NCI-H146 (cell line): ENCODE data around the gene MIGA2.
A peak's percentile ranks its signal among the peaks of the same experiment; 100 is the strongest.
"Not testable (repeated sequence)": the region's sequence is repeated elsewhere in the genome, so short reads cannot be mapped to it uniquely, and the experiment has no call there.

Experiments
- DNase-seq: peaks from one replicate; lab custom pipeline; 2025; lab: John Stamatoyannopoulos, UW

The MIGA2 gene

DNA sequence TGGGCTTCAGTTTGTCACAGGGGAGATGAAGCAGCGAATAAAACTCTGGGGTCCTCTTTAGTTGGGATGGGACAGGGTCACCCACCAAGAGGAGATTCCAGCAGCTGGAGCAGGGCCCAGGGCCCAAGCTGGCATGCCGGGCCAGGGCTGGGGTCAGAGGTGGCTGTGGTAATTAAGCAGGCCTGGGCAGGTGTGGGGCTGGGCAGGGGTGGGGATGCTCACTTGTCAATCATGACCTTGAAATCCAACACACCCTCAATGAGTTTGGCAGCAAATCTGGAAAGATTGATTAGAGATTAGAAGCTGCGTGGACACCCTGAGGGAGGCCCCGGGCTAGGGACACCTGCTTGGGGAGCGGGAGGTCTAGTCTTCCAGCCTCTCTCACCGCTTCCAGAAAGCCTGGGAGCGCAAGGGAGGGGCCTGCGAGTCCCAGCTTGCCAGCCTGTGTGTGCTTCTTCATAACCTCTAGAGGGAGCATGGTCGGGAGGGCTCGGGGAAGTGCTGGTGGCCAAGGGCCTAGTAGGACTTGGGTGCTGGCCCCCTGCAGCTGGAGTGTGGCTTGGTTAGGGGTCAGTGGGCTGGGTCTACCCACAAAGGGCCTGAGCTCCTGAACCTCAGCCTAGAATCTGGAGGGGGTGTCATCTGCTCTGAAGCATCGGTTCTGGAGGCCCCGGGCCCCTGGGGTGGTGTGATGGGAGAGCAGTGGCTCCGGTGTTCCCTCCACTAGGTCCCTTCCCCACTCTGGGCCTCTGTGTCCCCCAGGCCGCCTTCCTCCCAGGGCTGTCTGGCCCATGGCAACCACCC, 66.6 kb downstream of the MIGA2 start:
- DNase-seq = peak; percentile 67

DNA sequence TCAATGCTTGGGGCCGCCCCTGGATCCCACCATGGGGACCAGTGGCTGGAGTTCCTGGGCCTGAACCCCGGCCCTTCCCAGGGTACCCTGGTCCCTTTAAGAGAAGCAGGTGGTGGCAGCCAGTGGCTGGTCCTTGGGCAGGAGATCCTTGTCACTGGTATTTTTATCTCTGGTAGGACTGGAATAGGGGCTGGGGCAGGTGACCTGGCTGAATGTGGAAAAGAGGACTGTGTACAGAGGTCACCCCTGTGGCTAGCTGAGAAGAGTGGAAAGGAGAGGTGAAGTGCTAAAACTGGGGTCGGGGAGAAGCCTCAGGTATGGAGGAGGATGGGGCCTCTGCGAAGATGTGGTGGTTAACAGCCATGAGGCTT, 67.2 kb downstream of the MIGA2 start:
- DNase-seq = no peak

DNA sequence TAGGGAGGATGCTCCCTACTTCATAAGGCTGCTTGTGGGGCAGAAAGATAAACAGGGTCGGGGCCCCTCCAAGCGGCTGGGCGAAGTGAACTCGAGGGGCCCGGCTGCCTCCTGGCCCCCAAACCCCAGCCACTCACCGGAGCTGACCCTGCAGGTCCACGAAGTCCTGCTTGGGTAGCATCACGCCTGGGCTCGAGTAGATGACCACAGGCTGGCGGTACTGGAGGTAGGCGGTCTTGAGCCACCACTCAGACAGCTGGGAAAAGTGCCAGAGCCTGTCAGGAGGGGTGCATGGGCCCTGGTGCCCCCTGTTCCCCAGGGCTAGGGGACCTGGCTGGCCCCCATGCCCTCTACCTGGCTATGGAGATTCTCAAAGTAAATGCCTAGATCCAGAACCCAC, 67.6 kb downstream of the MIGA2 start:
- DNase-seq = no peak

DNA sequence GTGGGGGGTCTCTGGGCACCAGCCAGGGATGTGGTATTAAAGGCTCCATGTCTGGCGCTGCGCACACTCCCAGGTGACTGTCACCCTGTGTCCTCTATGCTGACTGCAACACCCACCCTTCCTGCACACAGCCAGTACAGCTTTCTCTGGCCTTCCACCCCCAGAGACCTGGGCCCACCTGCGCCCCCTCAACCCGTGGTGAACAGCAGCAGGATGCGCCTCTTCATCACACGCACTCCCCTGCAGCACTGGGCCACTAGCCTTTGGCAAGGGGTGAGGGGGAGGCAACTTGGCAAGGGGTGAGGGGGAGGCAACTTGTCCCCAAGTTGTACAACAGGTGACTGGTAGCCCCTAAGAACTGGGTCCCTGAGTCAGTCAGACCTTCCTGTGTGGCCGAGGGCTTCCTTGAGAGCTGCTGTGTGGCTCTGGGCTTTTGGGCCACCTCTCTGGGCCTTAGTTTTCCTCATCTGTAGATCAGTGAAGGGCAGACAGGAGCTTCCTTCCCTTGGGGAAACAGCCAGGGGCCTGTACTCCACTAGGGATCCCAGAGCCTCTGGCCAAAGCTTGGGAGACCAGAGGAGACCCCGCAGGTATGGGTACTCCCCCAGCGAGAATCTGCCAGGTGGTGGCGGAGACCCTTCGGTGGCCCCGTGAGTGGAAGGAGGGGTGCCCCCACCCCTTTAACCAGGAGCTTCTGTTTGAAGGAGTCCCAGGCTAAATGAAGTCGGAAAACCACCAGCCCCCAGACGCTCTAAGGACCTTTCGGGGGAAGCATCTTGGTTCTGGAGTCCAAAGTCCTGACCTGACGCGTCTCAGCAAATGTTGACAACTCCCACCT, 69.7 kb downstream of the MIGA2 start:
- no peak for DNase-seq

DNA sequence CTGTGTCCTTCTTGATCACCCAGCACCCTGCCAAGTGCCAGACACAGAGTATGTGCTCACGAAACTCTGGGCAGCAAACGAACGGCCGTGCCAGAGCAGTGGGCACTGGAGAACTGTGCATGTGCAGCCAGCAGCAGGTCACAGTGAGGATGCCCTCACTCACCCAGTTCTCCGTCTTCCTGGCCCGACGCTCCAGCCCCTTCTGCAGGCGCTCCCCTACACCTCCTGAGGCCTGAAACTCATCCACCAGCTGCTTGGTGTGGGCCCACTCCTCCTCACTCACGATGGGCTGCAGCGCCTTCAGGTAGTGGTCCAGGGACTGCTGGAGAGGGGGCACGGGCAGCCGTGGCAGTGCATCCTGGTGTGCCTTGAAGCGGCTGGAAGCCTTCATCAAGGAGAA, 71.2 kb downstream of the MIGA2 start:
- DNase-seq = no peak

GRCh38 chr9:129108083-129108804, 71.8 kb downstream of the MIGA2 start:
- DNase-seq = no peak

GRCh38 chr9:129108805-129109536, 72.5 kb downstream of the MIGA2 start:
- DNase-seq = no peak

- DNase-seq = no peak
Measured at GRCh38 chr9:129109537-129109903, 73.1 kb downstream of the MIGA2 start.

DNA sequence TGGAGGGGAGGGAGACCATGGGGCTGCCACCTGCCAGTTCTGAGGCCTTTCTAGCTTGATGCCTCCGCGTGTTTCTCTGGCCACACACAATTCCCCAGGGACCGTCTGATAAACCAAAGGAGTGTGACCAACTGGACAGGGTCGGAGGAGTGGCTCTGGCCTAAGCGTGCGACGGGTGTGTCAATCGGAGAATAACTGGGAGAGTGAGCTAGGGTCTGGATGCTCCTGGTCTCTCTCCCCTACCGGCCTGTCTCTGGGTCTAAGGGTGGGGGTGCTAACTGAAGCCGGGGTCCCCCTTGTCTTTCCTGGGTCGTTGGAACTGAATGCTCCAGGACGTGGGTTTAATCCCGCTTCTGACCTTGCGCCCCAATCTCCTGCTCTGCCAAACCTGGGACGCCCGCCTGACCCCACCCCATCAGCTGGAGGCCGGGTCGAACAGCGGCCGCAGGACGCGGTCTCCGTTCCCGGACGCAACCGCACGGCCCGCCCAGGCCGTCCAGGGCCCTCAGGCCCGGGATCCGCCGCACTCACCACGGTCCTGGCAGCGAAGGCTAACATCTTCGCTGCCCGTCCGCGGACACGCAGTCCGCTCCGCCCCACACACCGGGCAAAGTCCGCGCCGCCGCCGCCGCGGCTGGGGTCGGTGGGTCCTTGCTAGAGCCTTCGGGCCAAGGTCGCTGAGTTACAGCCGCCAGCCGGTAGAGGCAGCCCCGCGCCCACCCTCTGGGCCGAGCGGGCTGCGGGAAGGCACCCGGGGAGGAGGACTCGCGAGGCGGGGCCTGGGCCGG, 73.7 kb downstream of the MIGA2 start:
- DNase-seq = peak; percentile 50

DNA sequence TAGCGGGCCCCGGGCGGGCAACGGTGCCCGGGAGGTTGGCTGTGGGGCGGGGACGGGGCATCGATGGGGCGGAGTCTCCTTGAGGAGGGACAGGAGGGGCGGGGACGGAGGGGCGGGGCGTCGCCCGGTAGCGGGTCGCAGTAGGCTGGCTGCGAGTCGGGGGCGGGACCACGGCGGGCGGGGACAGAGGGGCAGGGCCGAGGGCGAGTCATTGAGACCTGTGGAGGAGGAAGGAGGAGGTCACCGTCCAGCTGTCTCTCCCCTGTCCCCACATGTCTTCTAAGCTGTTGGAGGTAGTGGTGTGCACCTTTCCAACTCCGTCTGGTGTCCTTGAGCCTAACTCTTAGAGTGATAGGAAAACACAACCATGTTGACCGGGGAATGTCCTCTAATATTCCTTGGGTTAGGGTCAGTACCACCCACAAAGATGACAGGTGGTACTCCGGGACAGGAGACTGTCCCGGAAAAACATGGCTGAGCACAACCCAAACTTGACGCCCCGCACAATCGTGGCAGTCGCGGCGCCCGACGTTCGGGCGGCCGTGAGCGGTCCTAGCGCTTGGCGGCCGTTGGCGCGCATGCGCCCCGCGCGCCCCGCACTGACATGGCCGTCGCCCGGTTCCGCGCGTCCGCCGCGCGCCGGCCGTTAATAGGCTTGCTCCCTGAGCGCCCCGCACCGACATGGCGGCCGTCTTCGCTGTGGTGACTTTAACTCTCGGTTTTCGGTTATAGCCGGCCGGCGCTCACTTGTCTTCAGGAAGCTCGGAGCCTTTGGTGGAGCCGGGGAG, 74.5 kb downstream of the MIGA2 start, which contains the start of the genes CRAT and PTPA:
Gene CRAT, minus strand, starts transcription at position 54 of the 788 bp plus-strand sequence. CDS start 284 bp downstream, outside the sequence.
Gene PTPA, plus strand, starts transcription at position 676 of the 788 bp plus-strand sequence. CDS start 186 bp downstream, outside the sequence.
- DNase-seq = peak; percentile 91

DNA sequence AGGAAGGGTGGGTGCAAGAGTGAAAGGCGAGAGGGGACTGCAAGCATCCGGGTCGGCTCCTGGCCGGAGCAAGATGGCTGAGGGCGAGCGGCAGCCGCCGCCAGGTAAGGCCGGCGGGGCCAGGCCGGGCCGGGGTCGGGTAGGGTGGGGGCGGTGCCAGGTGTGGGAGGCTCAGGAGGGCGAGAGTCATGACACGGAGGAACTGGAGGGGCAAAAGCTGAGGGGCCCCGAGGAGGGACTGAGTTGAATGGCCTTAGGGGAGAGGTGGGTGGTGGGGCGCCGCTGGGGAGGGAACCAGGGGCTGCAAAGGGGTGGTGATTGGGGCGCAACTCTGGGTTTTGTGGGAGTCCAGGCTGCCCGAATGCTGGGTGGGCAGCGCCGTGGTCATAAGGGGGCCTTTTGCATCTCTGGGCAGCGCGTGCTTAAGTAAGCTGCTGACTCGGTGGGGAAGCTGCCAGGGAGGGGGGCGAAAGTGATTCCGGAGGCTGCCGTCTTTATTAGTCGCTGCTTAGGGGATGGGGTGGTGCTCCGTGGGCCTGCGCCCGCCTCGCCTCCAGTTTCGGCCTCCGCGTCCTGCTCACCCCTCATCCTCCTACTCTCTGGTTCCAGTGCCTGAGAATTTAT, 75.2 kb downstream of the MIGA2 start:
- DNase-seq = peak; percentile 53

GRCh38 chr9:129112526-129112925, 76.1 kb downstream of the MIGA2 start:
- not testable (repeated sequence) for DNase-seq

DNA sequence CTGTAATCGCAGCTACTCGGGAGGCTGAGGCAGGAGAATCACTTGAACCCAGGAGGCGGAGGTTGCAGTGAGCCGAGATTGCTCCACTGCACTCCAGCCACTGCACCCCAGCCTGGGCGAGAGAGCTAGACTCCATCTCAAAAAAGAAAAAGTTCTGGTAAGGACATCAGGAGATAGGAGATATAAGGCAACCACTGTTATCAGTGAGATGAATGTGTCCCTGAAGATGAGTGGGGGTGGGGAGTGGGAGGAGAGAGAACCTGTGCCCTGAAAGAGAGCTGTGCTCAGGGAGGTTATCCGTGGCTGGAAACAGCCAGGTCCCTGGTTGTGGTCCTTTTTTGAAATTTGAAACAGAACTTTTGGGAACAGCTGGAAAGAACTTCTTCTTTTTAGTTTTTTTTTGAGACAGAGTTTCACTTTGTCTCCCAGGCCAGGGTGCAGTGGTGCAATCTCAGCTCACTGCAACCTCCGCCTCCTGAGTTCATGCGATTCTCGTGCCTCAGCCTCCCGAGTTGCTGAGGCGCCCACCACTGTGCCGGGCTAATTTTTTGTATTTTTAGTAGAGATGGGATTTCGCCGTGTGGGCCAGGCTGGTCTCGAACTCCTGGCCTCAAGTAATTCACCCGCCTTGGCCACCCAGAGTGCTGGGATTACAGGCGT, 77.3 kb downstream of the MIGA2 start:
- DNase-seq = no peak

GRCh38 chr9:129118799-129119198, 82.4 kb downstream of the MIGA2 start:
- no peak for DNase-seq

GRCh38 chr9:129121483-129121882, 85.1 kb downstream of the MIGA2 start:
- no peak for DNase-seq
